IMR-90 (cell line): ENCODE data around the gene ERBB4. TPM values are rescaled to one million over a fixed set of nuclear protein-coding genes. Genes with fewer than 3 reads are reported as not detected.

Source experiments
- ATAC-seq: fragments of 200-7000 bp; cut with Tn5 transposase; 2 replicates; pipeline ENCODE4 v1.9.1; 2020; ENCODE audit warnings: low read depth, mild to moderate bottlenecking, moderate library complexity
- BruUV-seq: library from RNA; stranded (reverse); fragments of 400-500 nt; replicated peaks from 2 replicates; lab custom pipeline; 2021; lab: Mats Ljungman, UMichigan
- CTCF ChIA-PET: fragments of 300-600 bp; formaldehyde crosslinking; extraction: SDS; loops from one replicate; lab custom pipeline; 2021; ENCODE audit warnings: antibody characterized with exemption; lab: Yijun Ruan, JAX
- POLR2A ChIA-PET: fragments of 300-600 bp; sonication (Branson Sonifier 250); formaldehyde crosslinking; loops from one replicate; lab custom pipeline; 2022; ENCODE audit warnings: antibody characterized with exemption; ENCODE audit not compliant: unreplicated experiment; lab: Charles Lee
- DNase-seq: peaks from one replicate; pipeline ENCODE4 v3.0.0; 2013
- H2AFZ ChIP-seq: replicated peaks from 2 replicates; pipeline ENCODE3; 2013; ENCODE audit warnings: low read length, mild to moderate bottlenecking; ENCODE audit not compliant: poor library complexity
- H2AK5ac ChIP-seq: 2 replicates; pipeline ENCODE4 v1.6.1; 2013; ENCODE audit warnings: low read depth, low read length, inconsistent platforms
- H2AK9ac ChIP-seq: replicated peaks from 2 replicates; pipeline ENCODE3; 2013; ENCODE audit warnings: mild to moderate bottlenecking, low read depth, low read length, moderate library complexity; ENCODE audit not compliant: poor library complexity
- H2BK120ac ChIP-seq: 2 replicates; pipeline ENCODE4 v1.6.1; 2013; ENCODE audit warnings: low read depth, low read length, inconsistent platforms
- H2BK15ac ChIP-seq: 3 replicates; pipeline ENCODE4 v1.6.1; 2013; ENCODE audit warnings: low read depth, low read length, inconsistent platforms
- H2BK20ac ChIP-seq: 2 replicates; pipeline ENCODE4 v1.6.1; 2013; ENCODE audit warnings: low read depth, mild to moderate bottlenecking, inconsistent platforms, low read length, moderate library complexity
- H2BK5ac ChIP-seq: 2 replicates; pipeline ENCODE4 v1.6.1; 2013; ENCODE audit warnings: mild to moderate bottlenecking, low read depth, low read length, inconsistent platforms; ENCODE audit not compliant: poor library complexity, severe bottlenecking
- H3K14ac ChIP-seq: replicated peaks from 2 replicates; pipeline ENCODE4 v1.6.1; 2013; ENCODE audit warnings: low read depth, low read length, inconsistent platforms
- H3K18ac ChIP-seq: 2 replicates; pipeline ENCODE4 v1.6.1; 2013; ENCODE audit warnings: low read depth, low read length, control low read depth
- H3K23ac ChIP-seq: 2 replicates; pipeline ENCODE4 v1.6.1; 2013; ENCODE audit warnings: low read depth, low read length, inconsistent platforms
- H3K27ac ChIP-seq: 2 replicates; pipeline ENCODE4 v1.5.1; 2013; ENCODE audit warnings: mild to moderate bottlenecking, control low read depth, low read length; ENCODE audit not compliant: insufficient read depth
- H3K27me3 ChIP-seq: 2 replicates; pipeline ENCODE4 v1.6.1; 2013; ENCODE audit warnings: low read length; ENCODE audit not compliant: control insufficient read depth, insufficient read depth
- H3K36me3 ChIP-seq: 2 replicates; pipeline ENCODE4 v1.6.1; 2013; ENCODE audit warnings: low read length, mixed read lengths; ENCODE audit not compliant: control insufficient read depth, insufficient read depth
- H3K4ac ChIP-seq: 2 replicates; pipeline ENCODE4 v1.6.1; 2013; ENCODE audit warnings: low read depth, low read length, inconsistent platforms
- H3K4me1 ChIP-seq: 2 replicates; pipeline ENCODE4 v1.6.1; 2013; ENCODE audit warnings: low read length, mixed read lengths; ENCODE audit not compliant: control insufficient read depth, insufficient read depth
- H3K4me2 ChIP-seq: 2 replicates; pipeline ENCODE4 v1.6.1; 2013; ENCODE audit warnings: low read depth, mild to moderate bottlenecking, control low read depth, low read length, moderate library complexity
- H3K4me3 ChIP-seq: 2 replicates; pipeline ENCODE4 v1.5.1; 2013; ENCODE audit warnings: low read depth, mild to moderate bottlenecking, control low read depth, low read length, moderate library complexity; ENCODE audit not compliant: insufficient read depth
- H3K56ac ChIP-seq: 2 replicates; pipeline ENCODE4 v1.6.1; 2013; ENCODE audit warnings: low read length, inconsistent platforms; ENCODE audit not compliant: insufficient read depth; ENCODE audit errors: extremely low read depth
- H3K79me1 ChIP-seq, 2 experiments: 2 replicates each; pipeline ENCODE4 v1.6.1; 2013; ENCODE audit warnings: low read length in 2 of 2, inconsistent platforms in 1 of 2, low read depth in 1 of 2
- H3K9ac ChIP-seq: 2 replicates; pipeline ENCODE4 v1.6.1; 2013; ENCODE audit warnings: low read depth, low read length, control low read depth
- H3K9me1 ChIP-seq: 2 replicates; pipeline ENCODE4 v1.6.1; 2013; ENCODE audit warnings: low read length, inconsistent platforms; ENCODE audit not compliant: insufficient read depth
- H3K9me3 ChIP-seq: 2 replicates; pipeline ENCODE4 v1.6.1; 2013; ENCODE audit warnings: low read length; ENCODE audit not compliant: control insufficient read depth, insufficient read depth
- H4K20me1 ChIP-seq: 2 replicates; pipeline ENCODE4 v1.6.1; 2013; ENCODE audit warnings: low read length, inconsistent platforms; ENCODE audit not compliant: insufficient read depth
- H4K5ac ChIP-seq: 2 replicates; pipeline ENCODE4 v1.6.1; 2013; ENCODE audit warnings: mild to moderate bottlenecking, low read depth, low read length, control low read depth
- H4K8ac ChIP-seq, 2 experiments: 2 replicates each; pipeline ENCODE4 v1.6.1; 2013; ENCODE audit warnings: low read depth in 2 of 2, low read length in 2 of 2, control low read depth in 1 of 2, inconsistent platforms in 1 of 2
- H4K91ac ChIP-seq: 2 replicates; pipeline ENCODE4 v1.6.1; 2013; ENCODE audit warnings: low read depth, low read length, inconsistent platforms; ENCODE audit not compliant: insufficient read depth
- BHLHE40 ChIP-seq: fragments of 150-350 bp; IDR thresholded peaks from 2 replicates; pipeline ENCODE4 v1.6.1; 2016; ENCODE audit warnings: mild to moderate bottlenecking, low read depth, low read length
- CEBPB ChIP-seq: IDR thresholded peaks from 2 replicates; pipeline ENCODE4 v1.6.1; 2012; ENCODE audit warnings: low read depth, low read length, improper control_type of control experiment
- CHD1 ChIP-seq: IDR thresholded peaks from 2 replicates; pipeline ENCODE4 v1.6.1; 2012; ENCODE audit warnings: low read depth, low read length, improper control_type of control experiment
- FOS ChIP-seq: fragments of 150-350 bp; IDR thresholded peaks from 2 replicates; pipeline ENCODE4 v1.6.1; 2016; ENCODE audit warnings: low read depth, low read length
- MAFK ChIP-seq: IDR thresholded peaks from 2 replicates; pipeline ENCODE4 v1.6.1; 2012; ENCODE audit warnings: low read depth, low read length, improper control_type of control experiment
- MAZ ChIP-seq: IDR thresholded peaks from 2 replicates; pipeline ENCODE4 v1.6.1; 2012; ENCODE audit warnings: low read depth, mild to moderate bottlenecking, low read length, improper control_type of control experiment, moderate library complexity, borderline replicate concordance
- MXI1 ChIP-seq: IDR thresholded peaks from 2 replicates; pipeline ENCODE4 v1.6.1; 2012; ENCODE audit warnings: low read depth, mild to moderate bottlenecking, low read length, moderate library complexity, borderline replicate concordance
- NFE2L2 ChIP-seq: fragments of 150-350 bp; IDR thresholded peaks from 2 replicates; pipeline ENCODE4 v1.6.1; 2016; ENCODE audit warnings: low read depth, mild to moderate bottlenecking, low read length
- POLR2A ChIP-seq: IDR thresholded peaks from 2 replicates; pipeline ENCODE4 v1.6.1; 2012; ENCODE audit warnings: mild to moderate bottlenecking, low read depth, low read length
- RAD21 ChIP-seq: IDR thresholded peaks from 2 replicates; pipeline ENCODE4 v1.6.1; 2012; ENCODE audit warnings: low read length, improper control_type of control experiment
- RCOR1 ChIP-seq: IDR thresholded peaks from 2 replicates; pipeline ENCODE4 v1.6.1; 2012; ENCODE audit warnings: mild to moderate bottlenecking, low read length, improper control_type of control experiment; ENCODE audit not compliant: insufficient replicate concordance
- RFX5 ChIP-seq: IDR thresholded peaks from 2 replicates; pipeline ENCODE4 v1.8.0; 2012; ENCODE audit warnings: low read depth, mild to moderate bottlenecking, low read length, moderate library complexity
- SMC3 ChIP-seq: fragments of 150-350 bp; IDR thresholded peaks from 2 replicates; pipeline ENCODE4 v1.6.1; 2016; ENCODE audit warnings: low read depth, mild to moderate bottlenecking, antibody characterized with exemption, low read length, moderate library complexity
- WGBS, 2 experiments: methylation state at CpG; one replicate each; pipeline versions ENCODE4 v1.1.5 to v1.1.7; 2013; ENCODE audit warnings: missing lambda C conversion rate in 2 of 2; ENCODE audit not compliant: insufficient read length in 1 of 2; ENCODE audit errors: extremely low coverage in 2 of 2; 5-methylcytosine and 5-hydroxymethylcytosine counted together
- dilution Hi-C: fragments of 300-500 bp; cut with HindIII; formaldehyde crosslinking; loops from one replicate; pipeline ENCODE4 v1.14.3; 2018; ENCODE audit warnings: low sequenced_read_pairs; ENCODE audit not compliant: unreplicated experiment
- in situ Hi-C: fragments of 300-500 bp; cut with MboI; formaldehyde crosslinking; loops from 3 replicates; pipeline ENCODE4 v1.14.3; 2019; ENCODE audit warnings: low sequenced_read_pairs, inconsistent platforms, mixed read lengths
- intact Hi-C: fragments of 100-400 bp; cut with micrococcal nuclease; formaldehyde crosslinking; loops from 2 replicates; pipeline ENCODE4 v1.10.0; 2022
- polyA plus RNA-seq, 3 experiments: library from polyadenylated mRNA; depleted of rRNA; stranded (reverse); fragments of >200 nt; gene quantifications; 2 replicates each; pipeline ENCODE4 v1.2.3, GENCODE V29; 2012; ENCODE audit warnings: low replicate concordance in 1 of 3
- total RNA-seq: library from RNA; depleted of rRNA; stranded (reverse); fragments of >200 nt; gene quantifications from 2 replicates; pipeline ENCODE4 v1.2.3, GENCODE V29; 2012
- TF ChIP-seq, protein P1 (sequence below): fragments of 150-350 bp; IDR thresholded peaks from 2 replicates; pipeline ENCODE4 v1.6.1; 2017; ENCODE audit warnings: mild to moderate bottlenecking, antibody characterized with exemption, low read length, low read depth
- TF ChIP-seq, protein P2 (sequence below): fragments of 150-350 bp; IDR thresholded peaks from 2 replicates; pipeline ENCODE4 v1.6.1; 2016; ENCODE audit warnings: low read depth, mild to moderate bottlenecking, low read length, moderate library complexity, borderline replicate concordance
- TF ChIP-seq, protein P3 (sequence below): conservative IDR thresholded peaks from 2 replicates; pipeline ENCODE4 v1.5.1; 2012; ENCODE audit warnings: mild to moderate bottlenecking, low read depth, low read length, improper control_type of control experiment

Gene ERBB4
- total and polyA plus RNA-seq, 2 of the 4 experiments (the other 2 are of a cell fraction), result not detected

DNA sequence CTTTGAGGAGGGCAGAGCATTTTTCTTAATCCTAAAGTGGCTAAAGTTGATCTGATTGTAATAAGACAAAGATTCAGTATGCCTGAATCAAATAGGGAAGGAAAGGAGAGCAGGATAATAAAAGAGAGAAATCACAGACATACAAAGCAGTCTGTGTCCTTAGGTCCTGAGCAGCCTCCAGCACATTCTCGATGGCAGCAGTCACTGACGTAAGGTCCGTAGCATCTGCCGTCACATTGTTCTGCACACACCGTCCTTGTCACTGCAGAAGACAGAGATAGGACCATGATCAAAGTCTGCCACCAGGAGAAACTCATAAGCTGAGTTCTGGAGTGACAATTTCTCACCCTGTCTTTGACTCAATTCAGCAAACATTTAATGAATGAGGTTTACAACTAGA, 813.7 kb downstream of the ERBB4 start:
- ATAC-seq, result no peak

More for the DNA sequence above, 813.7 kb downstream of the ERBB4 start:
- Histone ChIP-seq H3K27ac (no peak overlapping the region), H3K9me1 (no peaks in the 10 kb centered on the region), H2BK120ac (no peak overlapping the region), H3K4ac (no peak overlapping the region), H3K23ac (no peak overlapping the region), H3K79me1 (no peaks in the 10 kb centered on the region), H3K4me3 (no peak overlapping the region), H3K18ac (no peak overlapping the region), H4K20me1 (no peaks in the 10 kb centered on the region), H2AK9ac (no peak overlapping the region), H3K14ac (no peak overlapping the region), H2AK5ac (no peak overlapping the region), H3K56ac (no peak overlapping the region), H3K27me3 (no peaks in the 10 kb centered on the region), H4K8ac (no peak overlapping the region), H2BK20ac (no peak overlapping the region), H2BK5ac (no peak overlapping the region), H3K9ac (no peak overlapping the region), H3K9me3 (peaks cover 4% of the 10 kb centered on the region), H2AFZ (no peak overlapping the region), H3K4me2 (no peak overlapping the region), H2BK15ac (no peak overlapping the region), H4K5ac (no peak overlapping the region), H4K91ac (no peak overlapping the region), H3K4me1 (no peaks in the 10 kb centered on the region), H3K36me3 (no peaks in the 10 kb centered on the region)
- no peak for DNase-seq
- CTCF ChIA-PET, result interaction anchor here (1.7 kb wide), 1 partner anchor 20 kb away, joined by 4 read pairs; no protein-coding TSS in a partner anchor
- dilution Hi-C loops (no loop called here), in situ Hi-C loops (no loop called here), intact Hi-C loops (no loop called here)
- no peak for TF ChIP-seq POLR2A
- TF ChIP-seq RAD21, result no peak
- TF ChIP-seq, protein P1, sequence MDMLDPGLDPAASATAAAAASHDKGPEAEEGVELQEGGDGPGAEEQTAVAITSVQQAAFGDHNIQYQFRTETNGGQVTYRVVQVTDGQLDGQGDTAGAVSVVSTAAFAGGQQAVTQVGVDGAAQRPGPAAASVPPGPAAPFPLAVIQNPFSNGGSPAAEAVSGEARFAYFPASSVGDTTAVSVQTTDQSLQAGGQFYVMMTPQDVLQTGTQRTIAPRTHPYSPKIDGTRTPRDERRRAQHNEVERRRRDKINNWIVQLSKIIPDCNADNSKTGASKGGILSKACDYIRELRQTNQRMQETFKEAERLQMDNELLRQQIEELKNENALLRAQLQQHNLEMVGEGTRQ, result no peak
- TF ChIP-seq NFE2L2, result no peak
- no peak for TF ChIP-seq MAFK
- no peak for TF ChIP-seq MAZ
- no peak for TF ChIP-seq RFX5
- TF ChIP-seq RCOR1, result no peak
- TF ChIP-seq BHLHE40, result no peak
- TF ChIP-seq MXI1, result no peak
- TF ChIP-seq, protein P2, sequence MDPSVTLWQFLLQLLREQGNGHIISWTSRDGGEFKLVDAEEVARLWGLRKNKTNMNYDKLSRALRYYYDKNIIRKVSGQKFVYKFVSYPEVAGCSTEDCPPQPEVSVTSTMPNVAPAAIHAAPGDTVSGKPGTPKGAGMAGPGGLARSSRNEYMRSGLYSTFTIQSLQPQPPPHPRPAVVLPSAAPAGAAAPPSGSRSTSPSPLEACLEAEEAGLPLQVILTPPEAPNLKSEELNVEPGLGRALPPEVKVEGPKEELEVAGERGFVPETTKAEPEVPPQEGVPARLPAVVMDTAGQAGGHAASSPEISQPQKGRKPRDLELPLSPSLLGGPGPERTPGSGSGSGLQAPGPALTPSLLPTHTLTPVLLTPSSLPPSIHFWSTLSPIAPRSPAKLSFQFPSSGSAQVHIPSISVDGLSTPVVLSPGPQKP, result no peak
- TF ChIP-seq CEBPB, result no peak
- TF ChIP-seq SMC3, result no peak
- TF ChIP-seq CHD1, result no peak
- no peak for TF ChIP-seq FOS
- TF ChIP-seq, protein P3, sequence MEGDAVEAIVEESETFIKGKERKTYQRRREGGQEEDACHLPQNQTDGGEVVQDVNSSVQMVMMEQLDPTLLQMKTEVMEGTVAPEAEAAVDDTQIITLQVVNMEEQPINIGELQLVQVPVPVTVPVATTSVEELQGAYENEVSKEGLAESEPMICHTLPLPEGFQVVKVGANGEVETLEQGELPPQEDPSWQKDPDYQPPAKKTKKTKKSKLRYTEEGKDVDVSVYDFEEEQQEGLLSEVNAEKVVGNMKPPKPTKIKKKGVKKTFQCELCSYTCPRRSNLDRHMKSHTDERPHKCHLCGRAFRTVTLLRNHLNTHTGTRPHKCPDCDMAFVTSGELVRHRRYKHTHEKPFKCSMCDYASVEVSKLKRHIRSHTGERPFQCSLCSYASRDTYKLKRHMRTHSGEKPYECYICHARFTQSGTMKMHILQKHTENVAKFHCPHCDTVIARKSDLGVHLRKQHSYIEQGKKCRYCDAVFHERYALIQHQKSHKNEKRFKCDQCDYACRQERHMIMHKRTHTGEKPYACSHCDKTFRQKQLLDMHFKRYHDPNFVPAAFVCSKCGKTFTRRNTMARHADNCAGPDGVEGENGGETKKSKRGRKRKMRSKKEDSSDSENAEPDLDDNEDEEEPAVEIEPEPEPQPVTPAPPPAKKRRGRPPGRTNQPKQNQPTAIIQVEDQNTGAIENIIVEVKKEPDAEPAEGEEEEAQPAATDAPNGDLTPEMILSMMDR, result no peak
- BruUV-seq, result no TSS peak
- 52% methylated on average over 5 of the region's 5 CpGs; no CpG with 5 or more reads in 1 of the 2 experiments for WGBS, 2 experiments
- POLR2A ChIA-PET, result no interaction called here
